OCI-LY3 (cell line): ENCODE measurements around the gene HTR2A.

Experiments
- H2AFZ ChIP-seq: fragments of 200-600, 300-600 bp; shearing (Covaris generic); 2 replicates; pipeline ENCODE4 v1.6.0; 2014; ENCODE audit warnings: antibody characterized with exemption, low read depth, low read length
- H3K27ac ChIP-seq: fragments of 200-600, 300-600 bp; sonication (generic); 2 replicates; pipeline ENCODE4 v1.5.1; 2014; ENCODE audit warnings: mild to moderate bottlenecking, low read length, moderate library complexity, mixed read lengths
- H3K27me3 ChIP-seq: fragments of 200-600, 300-600 bp; sonication (generic); 2 replicates; pipeline ENCODE4 v1.6.1; 2014; ENCODE audit warnings: low read depth, low read length, mixed read lengths
- H3K36me3 ChIP-seq: fragments of 200-600, 300-600 bp; sonication (generic); replicated peaks from 2 replicates; pipeline ENCODE3; 2014; ENCODE audit warnings: low read depth, low read length, mixed read lengths
- H3K4me1 ChIP-seq: fragments of 300-600, 200-600 bp; sonication (generic); 2 replicates; pipeline ENCODE4 v1.6.1; 2014; ENCODE audit warnings: low read length, mixed read lengths
- H3K4me2 ChIP-seq: fragments of 200-600, 300-600 bp; sonication (generic); 2 replicates; pipeline ENCODE4 v1.6.1; 2014; ENCODE audit warnings: low read length, mixed read lengths
- H3K4me3 ChIP-seq: fragments of 300-600, 200-600 bp; sonication (generic); 2 replicates; pipeline ENCODE4 v1.5.1; 2014; ENCODE audit warnings: antibody characterized with exemption, mild to moderate bottlenecking, low read length, moderate library complexity
- H3K79me2 ChIP-seq: fragments of 300-600, 200-600 bp; shearing (Covaris generic); 2 replicates; pipeline ENCODE4 v1.6.1; 2014; ENCODE audit warnings: mild to moderate bottlenecking, low read length, mixed read lengths
- H3K9ac ChIP-seq: fragments of 300-600, 200-600 bp; shearing (Covaris generic); 2 replicates; pipeline ENCODE4 v1.6.0; 2014; ENCODE audit warnings: mild to moderate bottlenecking, low read length, moderate library complexity
- H3K9me3 ChIP-seq: fragments of 200-600, 300-600 bp; shearing (Covaris generic); 2 replicates; pipeline ENCODE4 v1.6.1; 2014; ENCODE audit warnings: low read length, mixed read lengths; ENCODE audit not compliant: insufficient read depth
- H4K20me1 ChIP-seq: fragments of 200-600, 300-600 bp; sonication (generic); 2 replicates; pipeline ENCODE4 v1.6.1; 2016; ENCODE audit warnings: low read length, mixed read lengths; ENCODE audit not compliant: insufficient read depth
- EZH2phosphoT487 ChIP-seq: fragments of 200-600 bp; shearing (Covaris generic); IDR thresholded peaks from 2 replicates; pipeline ENCODE4 v1.6.1; 2018; ENCODE audit warnings: antibody characterized with exemption, mixed run types, low read depth
- TF ChIP-seq, protein P1 (sequence below): fragments of 200-600, 300-600 bp; sonication (generic); IDR thresholded peaks from 2 replicates; pipeline ENCODE4 v1.5.1; 2014; ENCODE audit warnings: antibody characterized with exemption, low read length, low read depth

HTR2A gene

DNA sequence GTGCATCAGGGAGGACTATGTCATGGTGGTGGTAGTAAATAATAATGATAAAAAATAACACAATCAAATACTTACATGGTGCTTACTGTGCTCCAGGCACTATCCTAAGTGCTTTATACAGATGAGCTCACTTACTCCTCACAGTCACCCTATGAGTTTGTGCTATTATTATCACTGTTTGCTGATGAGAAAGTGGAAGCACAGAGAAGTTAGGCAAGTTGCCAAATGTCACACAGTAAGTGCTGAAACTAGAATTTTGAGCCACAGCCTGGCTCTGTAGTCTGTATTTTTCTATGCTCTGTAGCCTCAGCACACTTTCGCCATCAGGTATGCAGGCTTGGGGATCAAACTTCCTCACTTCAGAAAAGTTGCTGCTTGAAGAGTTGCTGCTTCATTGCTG is 46.6 kb downstream of the HTR2A start:
- no peak overlapping the region for H3K27ac ChIP-seq
- peaks cover 39% of the 10 kb centered on the region for H3K4me1 ChIP-seq
- no peak overlapping the region for H2AFZ ChIP-seq
- H3K4me2 ChIP-seq, result peak overlapping the region; percentile 21; the same call in 1 of the 2 replicates
- TF ChIP-seq EZH2phosphoT487, result no peak
- TF ChIP-seq, protein P1, sequence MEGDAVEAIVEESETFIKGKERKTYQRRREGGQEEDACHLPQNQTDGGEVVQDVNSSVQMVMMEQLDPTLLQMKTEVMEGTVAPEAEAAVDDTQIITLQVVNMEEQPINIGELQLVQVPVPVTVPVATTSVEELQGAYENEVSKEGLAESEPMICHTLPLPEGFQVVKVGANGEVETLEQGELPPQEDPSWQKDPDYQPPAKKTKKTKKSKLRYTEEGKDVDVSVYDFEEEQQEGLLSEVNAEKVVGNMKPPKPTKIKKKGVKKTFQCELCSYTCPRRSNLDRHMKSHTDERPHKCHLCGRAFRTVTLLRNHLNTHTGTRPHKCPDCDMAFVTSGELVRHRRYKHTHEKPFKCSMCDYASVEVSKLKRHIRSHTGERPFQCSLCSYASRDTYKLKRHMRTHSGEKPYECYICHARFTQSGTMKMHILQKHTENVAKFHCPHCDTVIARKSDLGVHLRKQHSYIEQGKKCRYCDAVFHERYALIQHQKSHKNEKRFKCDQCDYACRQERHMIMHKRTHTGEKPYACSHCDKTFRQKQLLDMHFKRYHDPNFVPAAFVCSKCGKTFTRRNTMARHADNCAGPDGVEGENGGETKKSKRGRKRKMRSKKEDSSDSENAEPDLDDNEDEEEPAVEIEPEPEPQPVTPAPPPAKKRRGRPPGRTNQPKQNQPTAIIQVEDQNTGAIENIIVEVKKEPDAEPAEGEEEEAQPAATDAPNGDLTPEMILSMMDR, result no peak
- no peaks in the 10 kb centered on the region for H3K79me2 ChIP-seq
- H3K9me3 ChIP-seq, result no peaks in the 10 kb centered on the region
- H4K20me1 ChIP-seq, result no peaks in the 10 kb centered on the region
- no peak overlapping the region for H3K4me3 ChIP-seq
- H3K27me3 ChIP-seq, result peaks cover 4% of the 10 kb centered on the region; the same call in 1 of the 2 replicates
- H3K36me3 ChIP-seq, result no peaks in the 10 kb centered on the region
- no peak overlapping the region for H3K9ac ChIP-seq

DNA sequence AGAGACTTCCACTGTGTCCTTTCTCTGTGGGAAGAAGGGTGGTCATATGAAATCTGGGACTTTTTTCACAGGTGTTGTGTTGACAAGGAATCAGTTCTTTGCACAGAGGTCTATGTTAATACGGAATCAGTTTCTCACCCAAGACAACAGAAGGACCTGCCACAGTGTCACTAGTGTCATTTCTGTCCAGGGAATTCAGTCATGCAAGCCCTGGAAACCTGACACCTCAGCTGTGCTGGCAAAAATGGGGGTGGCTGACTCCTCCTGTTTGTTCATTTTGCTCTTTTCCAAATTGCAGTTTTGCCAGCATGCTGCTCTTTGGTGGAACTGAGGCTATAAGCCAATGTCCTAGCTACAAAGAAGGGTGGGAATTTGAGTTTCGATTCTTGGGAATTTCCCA is 50.1 kb downstream of the HTR2A start:
- Histone ChIP-seq H3K27ac (no peak overlapping the region), H3K4me2 (no peak overlapping the region), H2AFZ (no peak overlapping the region), H3K9ac (no peak overlapping the region), H3K36me3 (no peaks in the 10 kb centered on the region), H3K9me3 (no peaks in the 10 kb centered on the region), H4K20me1 (no peaks in the 10 kb centered on the region), H3K79me2 (no peaks in the 10 kb centered on the region), H3K4me1 (peaks cover 34% of the 10 kb centered on the region), H3K4me3 (no peak overlapping the region), H3K27me3 (no peaks in the 10 kb centered on the region)
- TF ChIP-seq, protein P1, result no peak
- TF ChIP-seq EZH2phosphoT487, result no peak

DNA sequence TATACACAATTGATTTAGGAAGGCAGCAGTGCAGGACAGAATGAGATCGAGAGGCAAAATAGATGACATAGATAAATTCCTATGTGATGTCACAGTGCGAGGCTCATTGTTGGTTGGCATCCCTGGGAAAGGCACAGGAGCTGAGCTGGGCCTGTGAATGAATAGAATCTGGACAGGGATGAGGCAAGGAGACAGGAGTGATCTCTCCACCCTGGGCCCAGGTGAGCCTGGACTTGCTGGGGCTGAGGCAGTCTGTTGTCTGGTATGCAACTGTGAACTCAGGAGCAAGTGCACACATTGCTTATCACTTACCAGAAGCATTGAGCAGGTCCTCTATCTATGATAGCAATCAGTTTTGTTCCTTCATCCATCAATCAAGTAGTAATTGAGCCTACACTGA is 51.7 kb downstream of the HTR2A start:
- no peaks in the 10 kb centered on the region for H4K20me1 ChIP-seq
- H3K27me3 ChIP-seq, result no peaks in the 10 kb centered on the region
- TF ChIP-seq, protein P1, result no peak
- TF ChIP-seq EZH2phosphoT487, result no peak

DNA sequence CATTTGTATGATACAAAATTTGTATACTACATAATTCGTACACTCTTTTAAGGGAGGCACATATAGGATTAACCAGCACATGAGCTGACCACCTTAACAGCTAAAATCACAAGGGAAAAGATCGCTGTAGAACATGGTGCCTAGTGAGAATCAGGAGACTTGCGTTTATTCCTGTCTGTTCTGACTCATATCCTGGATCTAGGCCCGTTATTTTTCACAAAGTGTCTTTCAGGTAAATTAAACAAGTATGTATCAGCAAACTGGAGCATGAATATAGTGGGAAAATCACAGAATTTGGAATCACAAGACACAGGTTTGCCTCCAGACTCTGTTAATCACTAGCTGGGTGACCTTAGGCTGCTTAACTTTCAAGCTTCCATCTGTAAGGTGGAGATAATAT is 52.4 kb downstream of the HTR2A start:
- H3K27ac ChIP-seq, result no peak overlapping the region
- H3K79me2 ChIP-seq, result no peaks in the 10 kb centered on the region
- H3K4me3 ChIP-seq, result no peak overlapping the region
- peaks cover 27% of the 10 kb centered on the region for H3K4me1 ChIP-seq
- H4K20me1 ChIP-seq, result no peaks in the 10 kb centered on the region
- no peaks in the 10 kb centered on the region for H3K27me3 ChIP-seq
- H3K9me3 ChIP-seq, result no peaks in the 10 kb centered on the region
- no peak overlapping the region for H3K4me2 ChIP-seq
- no peak overlapping the region for H3K9ac ChIP-seq
- H2AFZ ChIP-seq, result no peak overlapping the region
- TF ChIP-seq, protein P1, result no peak
- no peak for TF ChIP-seq EZH2phosphoT487
- H3K36me3 ChIP-seq, result no peaks in the 10 kb centered on the region

More for the DNA sequence above, 51.7 kb downstream of the HTR2A start:
- Histone ChIP-seq H3K9ac (no peak overlapping the region), H3K79me2 (no peaks in the 10 kb centered on the region), H3K36me3 (no peaks in the 10 kb centered on the region), H3K9me3 (no peaks in the 10 kb centered on the region), H2AFZ (no peak overlapping the region), H3K4me2 (no peak overlapping the region), H3K27ac (no peak overlapping the region), H3K4me3 (no peak overlapping the region), H3K4me1 (peaks cover 30% of the 10 kb centered on the region)
